Urothelium cell line (cell line): ENCODE data around the gene GPR4.
"Not testable (repeated sequence)": the region's sequence is repeated elsewhere in the genome, so short reads cannot be mapped to it uniquely, and the experiment has no call there.

Experiments used
- DNase-seq: peaks from one replicate; pipeline ENCODE4 v3.0.0; 2011; ENCODE audit warnings: low spot score, mixed read lengths
- FAIRE-seq: peaks from 2 replicates; lab custom pipeline; 2011; peaks lifted over from hg19 to GRCh38; lab: Jason Lieb, UNC

Gene GPR4

GRCh38 chr19:45628219-45628618 is 26.2 kb upstream of the GPR4 start:
- DNase-seq, FAIRE-seq: not testable (repeated sequence)

GRCh38 chr19:45623984-45624383 is 22.0 kb upstream of the GPR4 start:
- FAIRE-seq (no peak), DNase-seq (no peak)

GRCh38 chr19:45621976-45622503 is 20.0 kb upstream of the GPR4 start:
- no peak for FAIRE-seq
- DNase-seq: no peak

- DNase-seq (no peak), FAIRE-seq (no peak)
Measured at GRCh38 chr19:45621389-45621788, 19.4 kb upstream of the GPR4 start.

GRCh38 chr19:45616704-45617017 is 14.6 kb upstream of the GPR4 start:
- FAIRE-seq (no peak), DNase-seq (no peak)

- FAIRE-seq: no peak
- DNase-seq: peak; percentile 71
Measured at GRCh38 chr19:45615795-45616703, 14.0 kb upstream of the GPR4 start.

- DNase-seq, FAIRE-seq: not testable (repeated sequence)
Measured at GRCh38 chr19:45615056-45615455, 13.0 kb upstream of the GPR4 start.

GRCh38 chr19:45613926-45614725 is 12.1 kb upstream of the GPR4 start:
- DNase-seq: peak; percentile 92
- peak; percentile 83 for FAIRE-seq

GRCh38 chr19:45608948-45609347 is 6.9 kb upstream of the GPR4 start:
- no peak for DNase-seq
- no peak for FAIRE-seq

GRCh38 chr19:45607071-45608029 is 5.3 kb upstream of the GPR4 start:
- DNase-seq (peak; percentile 81), FAIRE-seq (no peak)

GRCh38 chr19:45601115-45601514 is 897 bp downstream of the GPR4 start:
- FAIRE-seq: no peak

GRCh38 chr19:45600340-45600885 is 1.6 kb downstream of the GPR4 start:
- FAIRE-seq: no peak
- no peak for DNase-seq

More at GRCh38 chr19:45601115-45601514, 897 bp downstream of the GPR4 start:
- no peak for DNase-seq

- DNase-seq (no peak), FAIRE-seq (no peak)
Measured at GRCh38 chr19:45599286-45599685, 2.7 kb downstream of the GPR4 start.

- no peak for FAIRE-seq
Measured at GRCh38 chr19:45598267-45599001, 3.6 kb downstream of the GPR4 start.

GRCh38 chr19:45597425-45598111 is 4.4 kb downstream of the GPR4 start:
- no peak for DNase-seq
- no peak for FAIRE-seq

More at GRCh38 chr19:45598267-45599001, 3.6 kb downstream of the GPR4 start:
- DNase-seq: no peak

GRCh38 chr19:45595814-45596213 is 6.2 kb downstream of the GPR4 start:
- no peak for FAIRE-seq
- no peak for DNase-seq

- FAIRE-seq: no peak
Measured at GRCh38 chr19:45593520-45593919, 8.5 kb downstream of the GPR4 start.

GRCh38 chr19:45592366-45592765 is 9.6 kb downstream of the GPR4 start:
- DNase-seq: no peak
- FAIRE-seq: no peak

More at GRCh38 chr19:45593520-45593919, 8.5 kb downstream of the GPR4 start:
- no peak for DNase-seq

- FAIRE-seq (no peak), DNase-seq (no peak)
Measured at GRCh38 chr19:45591638-45592005, 10.4 kb downstream of the GPR4 start.
